K562 treated with DMSO at 1 percent for 4 hours (cell line): ENCODE measurements around the gene TRIM8. TPM values are rescaled to one million over a fixed set of nuclear protein-coding genes. Genes with fewer than 3 reads are reported as not detected.

Experiments
- total RNA-seq: library from RNA; unstranded; fragments of 300-600 nt; gene quantifications from 2 replicates; pipeline ENCODE4 v1.2.3, GENCODE V29; 2022; ENCODE audit not compliant: insufficient read depth

Gene TRIM8
- total RNA-seq = 16.8 and 18.5 TPM in 2 replicates

GRCh38 chr10:102644066-102644645 lies at the start of gene TRIM8:
Gene TRIM8, plus strand, starts transcription at chr10:102644479. Its CDS starts 139 bp downstream, at chr10:102644618.

Other genes with a start within 250 kb of the TRIM8 start
- gene NFKB2, start 248.8 kb upstream of the TRIM8 start, total RNA-seq = 29.1 and 31.6 TPM in 2 replicates
- gene PSD, start 225.7 kb upstream of the TRIM8 start, total RNA-seq = 0.97 TPM in 1 of 2 replicates, not detected in the other
- gene FBXL15, start 223.6 kb upstream of the TRIM8 start, total RNA-seq = 21.7 and 23.8 TPM in 2 replicates
- gene CUEDC2, start 211.9 kb upstream of the TRIM8 start, total RNA-seq = 35.2 and 40.7 TPM in 2 replicates
- 1.2 and 2.7 TPM in 2 replicates for gene C10orf95, start 192.9 kb upstream of the TRIM8 start, total RNA-seq
- 38.2 and 39.1 TPM in 2 replicates for gene ACTR1A, start 141.8 kb upstream of the TRIM8 start, total RNA-seq
- 8.2 and 9.7 TPM in 2 replicates for gene SUFU, start 140.5 kb upstream of the TRIM8 start, total RNA-seq
- 3.8 and 4.1 TPM in 2 replicates for gene ARL3, start 69.9 kb downstream of the TRIM8 start, total RNA-seq
- gene SFXN2, start 70.2 kb downstream of the TRIM8 start, total RNA-seq = 2.2 and 3.3 TPM in 2 replicates
- 19.5 and 21.1 TPM in 2 replicates for gene WBP1L, start 99.5 kb downstream of the TRIM8 start, total RNA-seq
- not detected in 2 replicates for gene CYP17A1, start 192.9 kb downstream of the TRIM8 start, total RNA-seq
- 3.6 and 5.2 TPM in 2 replicates for gene BORCS7, start 209.8 kb downstream of the TRIM8 start, total RNA-seq
- 0.70 and 0.84 TPM in 2 replicates for gene AS3MT, start 225.0 kb downstream of the TRIM8 start, total RNA-seq